CD14-positive monocyte (primary cell): ENCODE results near the gene ITPR3. TPM values are rescaled to one million over a fixed set of nuclear protein-coding genes. Genes with fewer than 3 reads are reported as not detected.

Experiments used
- DNase-seq, 3 donors: peaks; one replicate each; pipeline ENCODE4 v3.0.0-alpha.2; 2011 to 2022
- H2AFZ ChIP-seq: 2 replicates; pipeline ENCODE4 v1.6.0; 2012; ENCODE audit warnings: mild to moderate bottlenecking, low read depth, low read length, inconsistent platforms; ENCODE audit not compliant: insufficient read depth, poor library complexity, severe bottlenecking
- H3K27ac ChIP-seq, 2 donors: 1 replicate in 1 of 2; 2 replicates in 1 of 2; pipeline ENCODE4 v1.5.1; 2012 to 2013; ENCODE audit warnings: low read length in 2 of 2, control low read depth in 1 of 2, inconsistent platforms in 1 of 2, low read depth in 1 of 2, mild to moderate bottlenecking in 1 of 2
- H3K27me3 ChIP-seq, 2 donors: one replicate each; pipeline versions ENCODE4 v1.6.0 to v1.6.1; 2011 to 2013; ENCODE audit warnings: low read length in 2 of 2; ENCODE audit not compliant: control insufficient read depth in 2 of 2, insufficient read depth in 2 of 2
- H3K36me3 ChIP-seq, 2 donors: replicated peaks in 1 of 2; 1 replicate in 1 of 2; 2 replicates in 1 of 2; pipeline versions ENCODE4 v1.5.1 to v1.6.1; 2012 to 2013; ENCODE audit warnings: low read length in 2 of 2, control low read depth in 1 of 2, inconsistent platforms in 1 of 2, mild to moderate bottlenecking in 1 of 2; ENCODE audit not compliant: insufficient read depth in 2 of 2, control insufficient read depth in 1 of 2
- H3K4me1 ChIP-seq, 2 donors: 1 replicate in 1 of 2; 2 replicates in 1 of 2; pipeline versions ENCODE4 v1.5.1 to v1.6.1; 2012 to 2013; ENCODE audit warnings: low read length in 2 of 2, control low read depth in 1 of 2, inconsistent platforms in 1 of 2, mild to moderate bottlenecking in 1 of 2, moderate library complexity in 1 of 2; ENCODE audit not compliant: insufficient read depth in 2 of 2, control insufficient read depth in 1 of 2
- H3K4me2 ChIP-seq: replicated peaks from 2 replicates; pipeline ENCODE3; 2012; ENCODE audit warnings: low read length, moderate library complexity, mild to moderate bottlenecking; ENCODE audit not compliant: poor library complexity, severe bottlenecking; ENCODE audit errors: extremely low read depth
- H3K4me3 ChIP-seq, 3 experiments: fragments of 200-600 bp in 1 of 3; sonication (generic) in 1 of 3; replicated peaks in 1 of 3; 1 replicate in 2 of 3; 2 replicates in 1 of 3; pipeline ENCODE4 v1.5.1; 2011 to 2013; ENCODE audit warnings: low read length in 3 of 3, mild to moderate bottlenecking in 3 of 3, control low read depth in 2 of 3, low read depth in 2 of 3, inconsistent platforms in 1 of 3, moderate library complexity in 1 of 3
- H3K79me2 ChIP-seq: 2 replicates; pipeline ENCODE4 v1.6.0; 2012; ENCODE audit warnings: mild to moderate bottlenecking, control low read depth, inconsistent platforms, low read length, moderate library complexity; ENCODE audit not compliant: insufficient read depth
- H3K9ac ChIP-seq: 2 replicates; pipeline ENCODE4 v1.6.0; 2017; ENCODE audit warnings: low read length, mild to moderate bottlenecking; ENCODE audit not compliant: insufficient read depth, poor library complexity, severe bottlenecking
- H3K9me3 ChIP-seq, 2 donors: replicated peaks in 1 of 2; 1 replicate in 1 of 2; 2 replicates in 1 of 2; pipeline versions ENCODE4 v1.5.1 to v1.6.1; 2012 to 2013; ENCODE audit warnings: low read length in 2 of 2, control low read depth in 1 of 2; ENCODE audit not compliant: control insufficient read depth in 1 of 2, insufficient read depth in 1 of 2
- H4K20me1 ChIP-seq: 2 replicates; pipeline ENCODE4 v1.6.0; 2012; ENCODE audit warnings: mild to moderate bottlenecking, low read length, control low read depth, moderate library complexity; ENCODE audit not compliant: insufficient read depth
- H3K27ac Mint-ChIP-seq, 7 donors: one replicate each; pipeline ENCODE4 v1.8.0; 2020; ENCODE audit warnings: mild to moderate bottlenecking in 7 of 7, mixed read lengths in 7 of 7, moderate library complexity in 6 of 7, inconsistent platforms in 2 of 7
- H3K27me3 Mint-ChIP-seq, 3 donors: one replicate each; pipeline ENCODE4 v1.8.0; 2021 to 2022; ENCODE audit warnings: low read depth in 3 of 3, mild to moderate bottlenecking in 3 of 3, mixed read lengths in 3 of 3, moderate library complexity in 3 of 3, inconsistent platforms in 1 of 3
- H3K36me3 Mint-ChIP-seq, 2 donors: one replicate each; pipeline ENCODE4 v1.8.0; 2020; ENCODE audit warnings: mixed read lengths in 2 of 2, inconsistent platforms in 1 of 2, mild to moderate bottlenecking in 1 of 2
- H3K4me1 Mint-ChIP-seq: one replicate; pipeline ENCODE4 v1.8.0; 2020; ENCODE audit warnings: mild to moderate bottlenecking, mixed read lengths
- H3K4me3 Mint-ChIP-seq, 2 donors: one replicate each; pipeline ENCODE4 v1.8.0; 2020; ENCODE audit warnings: mild to moderate bottlenecking in 2 of 2, mixed read lengths in 2 of 2, moderate library complexity in 1 of 2
- H3K9me3 Mint-ChIP-seq, 7 donors: one replicate each; pipeline ENCODE4 v1.8.0; 2020 to 2022; ENCODE audit warnings: mixed read lengths in 7 of 7, mild to moderate bottlenecking in 6 of 7, moderate library complexity in 6 of 7, inconsistent platforms in 2 of 7
- CTCF ChIP-seq: fragments of 200-600 bp; IDR thresholded peaks from one replicate; pipeline ENCODE4 v1.8.0; 2022; ENCODE audit warnings: antibody characterized with exemption, mild to moderate bottlenecking
- WGBS: methylation state at CpG from one replicate; pipeline ENCODE4 v1.1.5; 2013; ENCODE audit warnings: missing lambda C conversion rate; ENCODE audit not compliant: insufficient coverage; 5-methylcytosine and 5-hydroxymethylcytosine counted together
- intact Hi-C, 2 donors: fragments of 100-400 bp; cut with micrococcal nuclease; formaldehyde crosslinking; loops; one replicate each; pipeline versions ENCODE4 v1.15.0 to v1.15.1; 2023
- polyA plus RNA-seq, 3 donors: library from polyadenylated mRNA; depleted of rRNA in 1 of 3; unstranded in 2 of 3; stranded (reverse) in 1 of 3; fragments of 300-500 nt in 2 of 3; fragments of >200 nt in 1 of 3; fragmentation: Illumina TruSeq in 2 of 3; gene quantifications; 1 replicate in 2 of 3; 2 replicates in 1 of 3; pipeline ENCODE4 v1.2.3, GENCODE V29; 2012 to 2021

ITPR3 gene
- polyA plus RNA-seq, 3 donors, result 1.8 TPM; not detected in 2

GRCh38 chr6:33613146-33613794 lies 7.9 kb upstream of the ITPR3 start:
- no peak overlapping the region for H3K9ac ChIP-seq
- no peaks in the 10 kb centered on the region for H3K4me1 Mint-ChIP-seq
- DNase-seq, result no peak
- WGBS, result 81% methylated on average over 4 of the region's 8 CpGs
- no peaks in the 10 kb centered on the region for H3K9me3 ChIP-seq
- H3K4me3 ChIP-seq, result no peak overlapping the region
- H3K27ac ChIP-seq, result no peak overlapping the region
- H3K4me2 ChIP-seq, result no peak overlapping the region
- H3K9me3 Mint-ChIP-seq, result peaks cover 0 to 6% (median 2%) of the 10 kb centered on the region in 7 donors
- H3K36me3 Mint-ChIP-seq, result no peaks in the 10 kb centered on the region
- no peak overlapping the region for H2AFZ ChIP-seq
- H3K27me3 ChIP-seq, result no peaks in the 10 kb centered on the region
- no peaks in the 10 kb centered on the region for H3K36me3 ChIP-seq
- no peaks in the 10 kb centered on the region for H3K79me2 ChIP-seq
- H4K20me1 ChIP-seq, result no peaks in the 10 kb centered on the region
- TF ChIP-seq CTCF, result no peak
- no peaks in the 10 kb centered on the region for H3K4me1 ChIP-seq
- no peak overlapping the region for H3K27ac Mint-ChIP-seq
- H3K27me3 Mint-ChIP-seq, result peaks cover 0 to 11% (median 8%) of the 10 kb centered on the region in 3 donors
- no peak overlapping the region for H3K4me3 Mint-ChIP-seq
- intact Hi-C loops, result no loop called here

GRCh38 chr6:33613795-33614168 lies 7.3 kb upstream of the ITPR3 start:
- Mint-ChIP-seq H3K27me3 (peaks cover 0 to 14% (median 8%) of the 10 kb centered on the region in 3 donors), H3K36me3 (no peaks in the 10 kb centered on the region), H3K9me3 (peaks cover 0 to 6% (median 2%) of the 10 kb centered on the region in 7 donors), H3K4me3 (no peak overlapping the region), H3K4me1 (peaks cover 2% of the 10 kb centered on the region), H3K27ac (no peak overlapping the region)
- no peaks in the 10 kb centered on the region for H3K79me2 ChIP-seq
- H4K20me1 ChIP-seq, result no peaks in the 10 kb centered on the region
- no peaks in the 10 kb centered on the region for H3K27me3 ChIP-seq
- no peak overlapping the region for H3K9ac ChIP-seq
- H3K27ac ChIP-seq, result no peak overlapping the region
- intact Hi-C loops, result no loop called here
- no peak overlapping the region for H3K4me2 ChIP-seq
- no peaks in the 10 kb centered on the region for H3K4me1 ChIP-seq
- H2AFZ ChIP-seq, result no peak overlapping the region
- no peak for DNase-seq
- no peak for TF ChIP-seq CTCF
- H3K36me3 ChIP-seq, result no peaks in the 10 kb centered on the region
- WGBS, result 95% methylated on average over 9 of the region's 10 CpGs
- H3K9me3 ChIP-seq, result no peaks in the 10 kb centered on the region
- no peak overlapping the region for H3K4me3 ChIP-seq
